OCI-LY7 (cell line): ENCODE data around the gene CELF1.

Experiments
- EZH2phosphoT487 ChIP-seq: fragments of 200-600 bp; sonication (generic); IDR thresholded peaks from 2 replicates; pipeline ENCODE4 v1.6.1; 2018; ENCODE audit warnings: low read depth, borderline replicate concordance, mild to moderate bottlenecking, mixed run types, antibody characterized with exemption, low read length, moderate library complexity, mixed read lengths
- TF ChIP-seq, protein P1 (sequence below): fragments of 200-600 bp; sonication (generic); conservative IDR thresholded peaks from 2 replicates; pipeline ENCODE4 v1.5.1; 2014; ENCODE audit warnings: mild to moderate bottlenecking, antibody characterized with exemption, low read length, moderate library complexity, mixed read lengths

- TF ChIP-seq, protein P1, sequence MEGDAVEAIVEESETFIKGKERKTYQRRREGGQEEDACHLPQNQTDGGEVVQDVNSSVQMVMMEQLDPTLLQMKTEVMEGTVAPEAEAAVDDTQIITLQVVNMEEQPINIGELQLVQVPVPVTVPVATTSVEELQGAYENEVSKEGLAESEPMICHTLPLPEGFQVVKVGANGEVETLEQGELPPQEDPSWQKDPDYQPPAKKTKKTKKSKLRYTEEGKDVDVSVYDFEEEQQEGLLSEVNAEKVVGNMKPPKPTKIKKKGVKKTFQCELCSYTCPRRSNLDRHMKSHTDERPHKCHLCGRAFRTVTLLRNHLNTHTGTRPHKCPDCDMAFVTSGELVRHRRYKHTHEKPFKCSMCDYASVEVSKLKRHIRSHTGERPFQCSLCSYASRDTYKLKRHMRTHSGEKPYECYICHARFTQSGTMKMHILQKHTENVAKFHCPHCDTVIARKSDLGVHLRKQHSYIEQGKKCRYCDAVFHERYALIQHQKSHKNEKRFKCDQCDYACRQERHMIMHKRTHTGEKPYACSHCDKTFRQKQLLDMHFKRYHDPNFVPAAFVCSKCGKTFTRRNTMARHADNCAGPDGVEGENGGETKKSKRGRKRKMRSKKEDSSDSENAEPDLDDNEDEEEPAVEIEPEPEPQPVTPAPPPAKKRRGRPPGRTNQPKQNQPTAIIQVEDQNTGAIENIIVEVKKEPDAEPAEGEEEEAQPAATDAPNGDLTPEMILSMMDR = no peak
- TF ChIP-seq EZH2phosphoT487 = no peak
These were observed 49.7 kb downstream of the CELF1 start for GRCh38 chr11:47503227-47503626.
